Testis (tissue), 3 donors: ENCODE data around the gene SLC25A25. TPM values are rescaled to one million over a fixed set of nuclear protein-coding genes. Genes with fewer than 3 reads are reported as not detected.

ENCODE experiments used
- DNase-seq: peaks from one replicate; pipeline ENCODE4 v3.0.0-alpha.2; 2019
- H3K27ac ChIP-seq, 2 donors: fragments of 200-600 bp; sonication (generic); one replicate each; pipeline ENCODE4 v1.5.1; 2019
- H3K27me3 ChIP-seq: fragments of 200-600 bp; sonication (generic); one replicate; pipeline ENCODE4 v1.5.1; 2019
- H3K36me3 ChIP-seq: fragments of 200-600 bp; sonication (generic); one replicate; pipeline ENCODE4 v1.5.1; 2017; ENCODE audit warnings: low read depth; ENCODE audit errors: missing control alignments
- H3K4me1 ChIP-seq: fragments of 200-600 bp; sonication (generic); one replicate; pipeline ENCODE4 v1.5.1; 2019
- H3K4me3 ChIP-seq, 2 donors: fragments of 200-600 bp; sonication (generic); one replicate each; pipeline ENCODE4 v1.5.1; 2017 to 2019
- H3K9me3 ChIP-seq: fragments of 200-600 bp; sonication (generic); one replicate; pipeline ENCODE4 v1.5.1; 2017
- CTCF ChIP-seq, 3 experiments: fragments of 450-650 bp in 2 of 3; fragments of 200-600 bp in 1 of 3; sonication (generic) in 1 of 3; IDR thresholded peaks; one replicate each; pipeline ENCODE4 v1.5.1; 2016 to 2019; ENCODE audit warnings: antibody characterized with exemption in 3 of 3, mild to moderate bottlenecking in 2 of 3, moderate library complexity in 1 of 3
- POLR2A ChIP-seq: fragments of 450-650 bp; IDR thresholded peaks from one replicate; pipeline ENCODE4 v1.6.1; 2017; ENCODE audit warnings: antibody characterized with exemption, mild to moderate bottlenecking, moderate library complexity
- WGBS, 2 donors: methylation state at CpG; one replicate each; pipeline ENCODE4 v1.1.5; 2018; 5-methylcytosine and 5-hydroxymethylcytosine counted together
- intact Hi-C: fragments of 100-400 bp; cut with DNase I; formaldehyde crosslinking; loops from one replicate; pipeline ENCODE4 v1.15.1; 2023; ENCODE audit warnings: low total_unique reads
- polyA plus RNA-seq: library from polyadenylated mRNA; stranded (reverse); fragments of 350-450 nt; fragmentation: Illumina TruSeq; extraction: RNeasy Lipid Tissue Mini Kit (QIAGEN cat#74804); gene quantifications from one replicate; pipeline ENCODE4 v1.2.3, GENCODE V29; 2014; ENCODE audit warnings: low read depth, low replicate concordance; ENCODE audit not compliant: insufficient read depth
- total RNA-seq, 2 donors: library from RNA; depleted of rRNA; stranded (reverse); fragments of >200 nt; gene quantifications; one replicate each; pipeline ENCODE4 v1.2.3, GENCODE V29; 2016

SLC25A25 gene
- total and polyA plus RNA-seq, 3 donors from 2014 or later, result 15.0 to 21.1 (median 19.1) TPM

GRCh38 chr9:128024761-128025308 lies 43.2 kb upstream of the SLC25A25 start:
- no peak for TF ChIP-seq POLR2A
- TF ChIP-seq CTCF (IDR thresholded peaks at IDR 0.05), result no peak
- H3K9me3 ChIP-seq, result no peaks in the 10 kb centered on the region
- H3K4me1 ChIP-seq, result peaks cover 4% of the 10 kb centered on the region
- H3K4me3 ChIP-seq, result no peak overlapping the region
- intact Hi-C loops, result no loop called here
- DNase-seq, result no peak
- 79 to 82% methylated on average over 5 of the region's 5 CpGs for WGBS, 2 donors
- H3K27ac ChIP-seq, result no peak overlapping the region
- H3K36me3 ChIP-seq, result no peaks in the 10 kb centered on the region
- no peaks in the 10 kb centered on the region for H3K27me3 ChIP-seq

GRCh38 chr9:128025736-128026135 lies 42.3 kb upstream of the SLC25A25 start:
- H3K4me1 ChIP-seq, result peaks cover 4% of the 10 kb centered on the region
- 74% methylated on average over 4 of the region's 4 CpGs for WGBS, 2 donors
- no peaks in the 10 kb centered on the region for H3K36me3 ChIP-seq
- TF ChIP-seq POLR2A, result no peak
- TF ChIP-seq CTCF (IDR thresholded peaks at IDR 0.05), result no peak
- H3K4me3 ChIP-seq, result no peak overlapping the region
- H3K27me3 ChIP-seq, result no peaks in the 10 kb centered on the region
- DNase-seq, result no peak
- intact Hi-C loops, result no loop called here
- H3K27ac ChIP-seq, result no peak overlapping the region
- no peaks in the 10 kb centered on the region for H3K9me3 ChIP-seq

- H3K4me1 ChIP-seq, result peaks cover 4% of the 10 kb centered on the region
- WGBS, 2 donors, result 90 to 99% methylated on average over 9 to 12 of the region's 12 CpGs
- intact Hi-C loops, result no loop called here
Observed at GRCh38 chr9:128026255-128026772, 41.7 kb upstream of the SLC25A25 start.

GRCh38 chr9:128026773-128027541 lies 41.1 kb upstream of the SLC25A25 start:
- Histone ChIP-seq H3K36me3 (no peaks in the 10 kb centered on the region), H3K4me3 (no peak overlapping the region), H3K9me3 (no peaks in the 10 kb centered on the region), H3K27ac (peak overlapping the region in 1 of 2 donors; percentile 27), H3K27me3 (no peaks in the 10 kb centered on the region), H3K4me1 (peaks cover 4% of the 10 kb centered on the region)
- intact Hi-C loops, result no loop called here
- TF ChIP-seq CTCF (IDR thresholded peaks at IDR 0.05) (no peak), POLR2A (no peak)
- 73 to 74% methylated on average over 11 of the region's 11 CpGs for WGBS, 2 donors
- no peak for DNase-seq

More at GRCh38 chr9:128026255-128026772, 41.7 kb upstream of the SLC25A25 start:
- Histone ChIP-seq H3K9me3 (no peaks in the 10 kb centered on the region), H3K36me3 (no peaks in the 10 kb centered on the region), H3K27me3 (no peaks in the 10 kb centered on the region), H3K27ac (no peak overlapping the region), H3K4me3 (no peak overlapping the region)
- DNase-seq, result no peak
- TF ChIP-seq POLR2A (no peak), CTCF (IDR thresholded peaks at IDR 0.05) (no peak)
